Measurements from ENCODE around the gene NNMT.

- TF ChIP-seq CTCF (IDR thresholded peaks at IDR 0.05) (no peak), POLR2A (IDR thresholded peaks at IDR 0.05) (no peak)
These were observed 20.9 kb upstream of the NNMT start for GRCh38 chr11:114275280-114275679.
